Epithelial cell of proximal tubule (primary cell): ENCODE results near the gene POLD1. TPM values are rescaled to one million over a fixed set of nuclear protein-coding genes. Genes with fewer than 3 reads are reported as not detected.
"Not testable (repeated sequence)": the region's sequence is repeated elsewhere in the genome, so short reads cannot be mapped to it uniquely, and the experiment has no call there.

Experiments
- DNase-seq: peaks from one replicate; pipeline ENCODE4 v3.0.0-alpha.2; 2011; ENCODE audit warnings: low read depth
- H3K4me3 ChIP-seq: 2 replicates; pipeline ENCODE4 v1.5.1; 2011; ENCODE audit warnings: low read depth, mild to moderate bottlenecking, low read length
- CTCF ChIP-seq: conservative IDR thresholded peaks from 2 replicates; pipeline ENCODE4 v1.5.1; 2012; ENCODE audit warnings: low read depth, mild to moderate bottlenecking, low read length
- total RNA-seq: library from RNA; depleted of rRNA; stranded (reverse); fragments of >200 nt; gene quantifications from 2 replicates; pipeline ENCODE4 v1.2.3, GENCODE V29; 2015

POLD1 gene
- total RNA-seq, 1 donor from 2014 or later = 89.4 TPM

GRCh38 chr19:50437862-50438449 is 53.8 kb downstream of the POLD1 start:
- DNase-seq = no peak
- H3K4me3 ChIP-seq = no peak overlapping the region
- no peak for TF ChIP-seq CTCF

GRCh38 chr19:50439130-50439529 is 55.0 kb downstream of the POLD1 start:
- DNase-seq, H3K4me3 ChIP-seq: not testable (repeated sequence)

GRCh38 chr19:50444059-50444458 is 59.9 kb downstream of the POLD1 start:
- no peak for TF ChIP-seq CTCF
- no peak for DNase-seq
- H3K4me3 ChIP-seq = no peak overlapping the region

GRCh38 chr19:50447053-50447452 is 62.9 kb downstream of the POLD1 start:
- no peak overlapping the region for H3K4me3 ChIP-seq
- DNase-seq = no peak
- no peak for TF ChIP-seq CTCF

GRCh38 chr19:50447750-50448149 is 63.6 kb downstream of the POLD1 start:
- TF ChIP-seq CTCF = no peak
- no peak for DNase-seq
- no peak overlapping the region for H3K4me3 ChIP-seq

- no peak for TF ChIP-seq CTCF
- H3K4me3 ChIP-seq = no peak overlapping the region
- DNase-seq = peak; percentile 31
Observed at GRCh38 chr19:50449236-50449899, 65.2 kb downstream of the POLD1 start.

GRCh38 chr19:50450369-50451222 is 66.4 kb downstream of the POLD1 start:
- DNase-seq = no peak
- TF ChIP-seq CTCF = no peak
- no peak overlapping the region for H3K4me3 ChIP-seq
